Activated T-helper 1 cell treated with anti-CD3 and anti-CD28 coated beads, Interleukin-2, amount 50 U/mL, for 16 hours (primary cell): Measurements from ENCODE around the gene SNAPC3.
"Not testable (repeated sequence)": the region's sequence is repeated elsewhere in the genome, so short reads cannot be mapped to it uniquely, and the experiment has no call there.

ENCODE experiments used
- DNase-seq, 2 donors: peaks; one replicate each; pipeline ENCODE4 v3.0.0-alpha.2; 2020; ENCODE audit warnings: low read depth in 1 of 2, low spot score in 1 of 2

SNAPC3 gene

DNA sequence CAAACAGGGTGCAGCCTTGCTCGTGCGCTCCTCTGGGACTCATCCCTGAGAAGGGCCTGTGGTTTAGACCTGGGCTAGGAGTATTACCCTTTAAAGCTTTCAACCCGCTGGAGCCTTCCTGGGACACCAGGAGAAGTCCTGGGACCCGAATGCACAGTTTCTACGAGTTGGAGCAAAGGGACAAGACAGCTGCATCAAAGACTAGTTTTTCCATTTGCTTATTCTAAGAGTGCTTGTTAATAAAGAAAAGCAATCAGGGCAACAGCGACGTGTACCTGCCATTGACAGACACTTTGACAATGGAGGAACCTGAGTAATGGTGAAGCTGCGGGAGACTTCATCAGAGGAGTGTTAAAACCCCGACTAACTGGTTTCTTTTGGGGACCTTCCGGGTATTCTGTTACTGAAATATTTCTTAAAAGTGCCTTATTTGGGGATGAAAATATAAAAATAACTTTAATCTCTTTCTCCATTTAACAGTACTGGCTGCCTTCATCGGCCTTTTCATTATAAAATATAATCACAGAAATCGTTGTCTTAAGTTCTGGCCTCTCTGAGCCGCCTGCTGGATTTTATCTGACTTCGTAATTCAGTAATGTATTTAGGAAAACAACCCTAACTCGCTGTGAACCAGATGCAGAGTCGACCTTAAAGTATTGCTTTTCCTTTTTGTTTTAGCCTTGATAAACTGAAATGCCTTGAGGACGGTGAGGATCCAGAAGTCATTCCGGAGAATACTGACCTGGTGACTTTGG lies 732 bp downstream of the SNAPC3 start:
- no peak for DNase-seq

DNA sequence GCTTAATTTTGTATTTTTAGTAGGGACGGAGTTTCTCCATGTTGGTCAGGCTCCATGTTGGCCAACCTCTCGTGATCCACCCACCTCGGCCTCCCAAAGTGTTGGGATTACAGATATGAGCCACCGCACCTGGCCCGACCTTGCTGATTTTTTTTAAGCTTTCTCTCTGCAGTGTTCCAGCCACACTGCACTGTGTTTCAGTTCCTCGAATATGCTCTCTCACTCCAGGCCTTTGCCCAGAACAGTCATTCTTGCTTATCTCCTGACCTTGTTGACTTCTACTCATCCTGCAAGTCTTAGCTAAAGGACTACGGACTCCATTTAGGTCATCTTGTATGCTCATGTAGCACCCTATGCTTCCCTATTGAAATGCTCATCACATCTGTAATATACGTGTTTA lies 3.3 kb downstream of the SNAPC3 start:
- no peak for DNase-seq

DNA sequence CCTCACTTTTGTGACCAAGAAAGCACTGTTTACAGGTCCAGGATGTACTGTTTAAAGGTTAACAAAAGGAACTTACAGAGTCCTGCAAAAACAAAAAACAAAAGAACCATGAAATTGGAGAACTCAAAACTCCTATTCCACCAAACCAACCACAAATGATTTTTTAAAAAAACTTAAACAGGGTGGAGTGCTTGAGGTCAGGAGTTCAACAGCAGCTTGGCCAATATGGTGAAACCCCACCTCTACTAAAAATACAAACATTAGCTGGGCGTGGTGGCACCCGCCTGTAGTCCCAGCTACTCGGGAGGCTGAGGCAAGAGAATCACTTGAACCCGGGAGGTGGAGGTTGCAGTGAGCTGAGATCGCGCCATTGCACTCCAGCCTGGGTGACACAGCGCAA lies 5.0 kb downstream of the SNAPC3 start:
- DNase-seq, result not testable (repeated sequence)

DNA sequence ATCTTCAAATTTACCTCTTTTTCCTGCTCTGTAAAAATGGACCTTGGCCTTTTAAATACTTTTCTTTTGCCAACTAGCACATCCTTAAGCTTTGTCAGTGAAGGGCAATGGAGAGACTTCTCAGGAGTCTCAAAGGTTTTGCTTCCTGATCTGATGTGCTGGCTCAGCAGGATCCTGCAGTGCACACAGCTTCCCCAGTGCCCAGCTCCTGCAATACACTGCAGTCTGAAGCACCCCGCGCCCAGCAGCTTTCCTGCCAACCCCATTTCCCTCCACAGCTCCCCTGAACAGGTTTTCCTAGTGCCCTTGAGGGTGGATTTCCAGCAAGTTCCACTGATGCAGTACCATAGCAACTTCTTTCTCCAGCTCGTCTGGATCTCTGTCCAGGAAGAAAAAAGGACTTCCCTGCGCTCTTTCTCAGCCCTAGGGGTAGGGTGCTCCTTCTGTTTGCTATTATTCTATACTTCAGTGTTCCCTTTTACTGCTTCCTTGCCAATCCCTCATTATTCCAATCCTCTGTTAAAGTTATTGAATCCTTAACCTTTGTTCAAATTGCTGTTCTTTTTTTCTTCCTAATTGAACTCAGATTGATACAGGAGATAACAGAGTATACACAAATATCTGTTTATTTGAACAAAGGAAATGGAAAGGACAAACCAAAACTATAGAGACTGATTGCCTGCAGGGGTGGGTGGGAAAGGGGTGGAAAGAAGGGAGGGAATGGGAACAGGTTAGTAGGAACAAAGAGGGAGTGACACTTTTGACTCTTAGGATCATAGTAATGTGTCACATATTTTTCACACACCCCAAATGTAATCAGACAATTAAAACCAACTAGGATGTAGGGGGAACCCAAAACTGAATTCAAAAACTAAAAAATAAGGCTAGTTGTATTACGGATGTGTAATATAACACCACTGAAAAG lies 8.5 kb downstream of the SNAPC3 start:
- DNase-seq, result no peak

DNA sequence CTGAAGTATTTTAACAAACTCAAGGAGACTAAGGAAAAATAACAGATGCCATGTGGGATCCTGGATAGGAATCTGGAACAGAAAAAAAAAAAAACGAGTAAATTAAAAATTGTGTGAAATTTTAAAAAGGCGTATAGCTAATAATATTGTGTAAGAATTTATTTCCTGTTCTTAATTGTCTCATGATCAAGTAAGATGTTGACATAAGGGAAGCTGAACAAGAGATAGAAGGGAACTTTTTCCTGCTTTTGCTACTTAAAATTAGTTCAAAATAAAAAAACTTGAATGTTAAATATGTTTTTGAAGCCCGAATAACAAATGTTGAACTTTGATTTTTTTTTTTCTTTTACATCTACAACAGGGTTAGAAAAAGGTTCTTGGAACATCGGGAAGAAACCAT lies 10.5 kb downstream of the SNAPC3 start:
- no peak for DNase-seq

DNA sequence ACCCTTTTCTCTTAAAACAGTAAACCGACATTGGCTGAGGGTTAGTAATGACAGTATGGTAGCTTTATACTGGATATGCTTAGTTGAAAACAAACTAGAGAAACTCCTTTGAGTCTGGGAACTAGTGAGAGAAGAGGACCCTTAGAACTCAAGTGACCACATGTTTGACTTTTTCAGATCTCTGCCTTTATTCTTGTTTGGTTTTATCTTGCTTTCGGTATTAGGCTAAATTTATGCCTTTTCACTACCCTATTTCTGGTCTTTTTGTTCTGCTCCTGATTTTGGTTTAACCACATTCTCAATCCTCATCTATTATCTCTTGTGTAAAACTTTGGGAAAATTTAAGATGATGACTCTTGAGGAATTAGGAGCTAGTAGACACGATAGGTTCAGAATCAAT lies 11.0 kb downstream of the SNAPC3 start:
- DNase-seq, result no peak

DNA sequence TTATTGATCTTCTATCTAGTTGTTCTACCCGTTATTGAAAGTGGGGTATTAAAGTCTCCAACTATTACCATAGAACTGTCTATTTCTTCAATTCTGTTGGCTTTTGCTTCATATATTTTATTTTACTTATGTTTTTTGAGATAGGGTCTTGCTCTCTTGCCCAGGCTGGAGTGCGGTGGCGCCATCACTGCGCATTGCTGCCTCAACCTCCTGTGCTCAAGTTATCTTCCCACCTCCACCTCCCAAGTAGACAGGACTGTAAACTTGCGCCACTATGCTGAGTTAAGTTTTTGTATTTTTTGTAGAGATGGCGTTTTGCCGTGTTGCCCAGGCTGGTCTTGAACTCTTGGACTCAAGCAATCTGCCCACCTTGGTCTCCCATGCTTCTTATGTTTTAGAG lies 16.2 kb downstream of the SNAPC3 start:
- no peak for DNase-seq

DNA sequence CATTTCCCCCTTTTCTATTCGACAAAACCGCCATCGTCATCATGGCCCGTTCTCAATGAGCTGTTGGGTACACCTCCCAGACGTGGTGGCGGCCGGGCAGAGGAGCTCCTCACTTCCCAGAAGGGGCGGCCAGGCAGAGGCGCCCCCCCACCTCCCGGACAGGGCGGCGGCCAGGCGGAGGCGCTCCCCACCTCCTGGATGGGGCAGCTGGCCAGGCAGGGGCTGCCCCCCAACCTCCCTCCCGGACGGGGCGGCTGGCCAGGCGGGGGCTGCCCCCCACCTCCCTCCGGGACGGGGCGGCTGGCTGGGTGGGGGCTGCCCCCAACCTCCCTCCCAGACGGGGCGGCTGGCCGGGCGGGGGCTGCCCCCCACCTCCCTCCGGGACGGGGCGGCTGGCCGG lies 19.2 kb downstream of the SNAPC3 start:
- DNase-seq, result not testable (repeated sequence)

DNA sequence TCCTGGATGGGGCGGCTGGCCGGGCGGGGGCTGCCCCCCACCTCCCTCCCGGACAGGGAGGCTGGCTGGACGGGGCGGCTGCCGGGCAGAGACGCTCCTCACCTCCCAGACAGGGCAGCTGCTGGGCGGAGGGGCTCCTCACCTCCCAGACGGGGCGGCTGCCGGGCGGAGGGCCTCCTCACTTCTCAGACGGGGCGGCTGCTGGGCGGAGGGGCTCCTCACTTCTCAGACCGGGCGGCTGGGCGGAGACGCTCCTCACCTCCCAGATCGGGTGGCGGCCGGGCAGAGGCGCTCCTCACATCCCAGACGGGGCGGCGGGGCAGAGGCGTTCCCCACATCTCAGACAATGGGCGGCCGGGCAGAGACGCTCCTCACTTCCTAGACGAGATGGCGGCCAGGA lies 19.6 kb downstream of the SNAPC3 start:
- DNase-seq, result not testable (repeated sequence)

DNA sequence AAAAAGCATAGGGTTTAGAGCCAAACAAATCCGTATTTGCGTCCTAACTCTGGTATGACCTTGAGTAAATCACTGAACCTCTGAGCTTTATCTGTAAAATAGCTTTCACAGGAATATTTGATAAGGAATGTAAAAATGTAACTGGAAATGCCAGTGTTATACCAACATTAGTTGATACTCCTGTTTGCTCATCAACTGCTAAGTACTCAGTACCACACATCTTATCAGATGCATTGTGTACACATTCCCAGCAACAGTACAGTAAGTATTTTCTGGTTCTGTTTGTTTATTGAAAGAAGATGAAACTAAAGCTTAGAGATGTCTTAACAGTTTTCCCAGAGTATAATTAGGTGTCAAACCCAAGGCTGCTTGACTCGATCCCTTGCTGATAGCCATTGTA lies 21.5 kb downstream of the SNAPC3 start:
- DNase-seq, result no peak

DNA sequence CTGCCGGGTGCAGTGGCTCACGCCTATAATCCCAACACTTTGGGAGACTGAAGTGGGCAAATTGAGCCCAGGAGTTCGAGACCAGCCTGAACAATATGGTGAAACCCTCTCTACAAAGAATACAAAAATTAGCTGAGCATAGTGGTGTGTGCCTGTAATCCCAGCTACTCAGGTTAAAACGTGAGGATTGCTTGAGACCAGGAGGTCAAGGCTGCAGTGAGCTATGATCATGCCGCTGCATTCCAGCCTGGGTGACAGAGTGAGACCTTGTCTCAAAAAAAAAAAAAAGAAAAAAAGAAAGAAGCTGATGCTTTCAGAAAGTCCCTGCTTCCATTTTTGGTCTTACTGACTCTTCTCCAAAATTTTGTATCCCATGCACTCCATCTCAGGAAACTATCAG lies 31.3 kb downstream of the SNAPC3 start:
- DNase-seq, result no peak

DNA sequence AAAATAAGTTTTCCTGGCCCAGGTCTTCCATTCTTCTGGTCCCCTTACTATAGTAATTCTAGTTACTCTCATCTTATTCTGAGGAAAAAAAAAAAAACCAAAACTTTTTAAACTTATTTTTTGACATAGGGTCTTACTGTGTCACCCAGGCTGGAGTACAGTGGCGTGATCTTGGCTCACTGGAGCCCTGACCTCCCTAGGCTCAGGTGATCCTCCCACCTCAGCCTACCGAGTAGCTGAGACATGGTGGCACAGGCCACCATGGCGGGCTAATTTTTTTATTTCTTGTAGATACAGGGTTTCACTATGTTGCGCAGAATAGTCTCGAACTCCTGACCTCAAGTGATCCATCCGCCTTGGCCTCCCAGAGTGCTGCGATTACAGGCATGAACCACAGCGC lies 38.4 kb downstream of the SNAPC3 start:
- DNase-seq, result no peak

DNA sequence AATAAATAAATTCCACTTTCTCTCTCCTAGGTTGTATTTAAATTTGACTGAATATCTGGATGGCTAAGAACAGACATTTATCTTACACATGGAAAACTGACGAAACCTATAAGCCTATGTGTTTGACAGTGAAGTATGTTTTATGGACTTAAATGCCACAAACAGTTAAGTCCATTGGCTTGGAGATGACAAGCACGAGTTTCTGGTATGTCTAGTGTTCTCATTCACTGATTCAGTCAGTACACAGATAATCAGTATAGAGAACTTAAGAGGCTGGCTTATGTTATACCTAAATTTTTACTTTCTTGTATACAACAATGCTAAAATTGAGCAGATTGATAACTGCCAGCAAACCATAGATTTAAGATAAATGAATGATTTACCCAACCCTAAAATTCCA lies 38.9 kb downstream of the SNAPC3 start:
- DNase-seq, result no peak

DNA sequence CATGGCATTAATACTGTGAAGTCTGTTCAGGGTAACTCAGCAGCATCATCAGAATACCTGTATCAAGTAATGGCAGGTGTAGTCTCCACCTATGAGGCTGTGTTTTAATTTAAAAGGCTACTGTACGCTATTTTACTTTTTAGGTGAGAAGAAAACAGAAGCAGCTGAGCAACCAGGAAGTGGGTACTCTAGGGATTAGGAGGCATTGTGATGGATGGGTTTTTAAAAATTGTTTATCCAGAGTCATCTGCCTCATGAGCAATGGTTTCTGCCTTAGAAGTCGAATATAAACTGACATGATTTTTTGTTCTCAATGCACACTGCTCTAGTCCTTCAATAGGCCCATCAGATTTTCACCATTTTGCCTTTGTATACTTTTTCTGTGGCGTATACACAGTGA lies 45.5 kb downstream of the SNAPC3 start:
- no peak for DNase-seq

DNA sequence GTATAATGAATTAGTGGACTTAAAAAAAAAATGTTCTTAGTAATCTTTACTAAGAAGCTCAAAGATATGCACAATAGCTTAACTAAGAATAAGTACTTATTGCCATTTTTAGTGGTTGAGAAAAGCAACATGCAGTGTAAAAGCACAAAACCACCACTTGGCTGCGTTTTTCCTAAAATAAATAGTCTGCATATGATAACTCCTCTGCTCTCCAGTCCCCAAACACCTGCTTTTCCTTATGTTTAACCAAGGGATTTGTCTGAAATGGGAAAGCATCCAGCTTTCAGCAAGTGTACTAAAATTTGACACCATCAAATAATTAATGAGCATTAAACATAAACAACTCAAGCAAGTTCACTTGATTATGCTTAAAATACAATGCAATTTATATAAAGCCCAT lies 46.7 kb downstream of the SNAPC3 start:
- DNase-seq, result no peak

DNA sequence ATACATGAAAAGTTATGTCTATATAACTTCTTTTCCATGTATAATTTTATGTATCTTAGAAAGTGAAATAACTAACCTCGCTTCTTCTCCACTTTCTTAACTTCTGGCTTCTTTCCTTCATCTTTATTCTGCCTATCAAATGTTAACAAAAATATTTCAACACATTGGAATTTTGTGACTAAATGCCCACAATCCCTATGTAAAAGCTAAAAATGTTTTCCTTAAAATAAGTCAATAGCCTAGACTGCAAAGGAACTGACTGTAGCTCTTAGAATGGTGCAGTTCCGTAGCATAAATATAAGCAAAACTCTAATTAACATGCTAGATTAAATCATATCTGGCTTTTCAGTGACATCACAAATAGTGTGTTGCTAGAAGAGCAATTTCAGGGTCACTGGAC lies 47.2 kb downstream of the SNAPC3 start:
- DNase-seq, result no peak

DNA sequence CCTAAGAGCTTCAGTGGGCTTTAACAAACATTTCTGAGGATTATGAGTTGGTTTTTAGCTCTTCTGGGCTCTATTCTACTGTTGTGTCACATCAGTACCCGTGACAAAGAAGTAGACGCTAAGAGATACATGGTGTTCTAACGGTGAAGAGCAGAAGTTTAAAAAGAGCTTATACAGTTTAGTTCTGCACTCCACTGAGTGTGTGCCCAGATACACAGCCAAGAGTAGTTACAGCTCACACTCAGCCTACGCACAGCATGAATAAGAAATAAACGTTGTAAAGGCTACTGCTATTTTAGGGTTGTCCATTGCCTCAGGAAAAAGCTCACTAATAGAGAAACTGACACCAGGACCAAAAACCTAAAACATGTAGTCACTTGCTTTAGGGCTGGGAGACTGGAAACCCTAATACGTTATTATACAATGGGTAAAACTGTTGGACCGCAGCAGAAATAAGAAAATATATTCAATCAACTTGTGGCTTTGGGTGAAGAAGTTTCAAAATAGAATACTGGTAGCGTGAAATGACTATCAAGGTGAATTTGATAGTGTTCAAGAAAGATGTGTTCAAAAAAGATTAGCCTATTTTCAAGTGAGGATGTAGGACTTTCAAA lies 53.4 kb downstream of the SNAPC3 start:
- no peak for DNase-seq

DNA sequence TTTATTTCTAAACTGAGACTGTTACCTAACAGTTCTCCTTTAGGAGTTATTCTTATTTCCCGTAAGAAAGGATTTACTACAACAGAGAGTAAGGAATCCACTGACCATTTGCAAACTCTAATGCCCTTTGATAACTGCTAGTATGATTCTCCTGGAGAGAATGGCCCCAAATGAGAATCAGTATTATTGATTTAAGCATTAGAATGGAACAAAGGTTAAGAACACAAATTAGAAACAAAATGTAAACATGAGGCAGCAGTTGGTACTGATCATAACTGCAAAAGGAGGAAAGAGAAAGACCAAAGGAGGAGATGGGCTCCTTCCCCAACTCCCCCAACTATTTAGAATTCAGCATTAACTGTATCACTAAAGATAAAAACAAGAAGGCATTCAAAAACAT lies 57.4 kb downstream of the SNAPC3 start:
- DNase-seq, result no peak

DNA sequence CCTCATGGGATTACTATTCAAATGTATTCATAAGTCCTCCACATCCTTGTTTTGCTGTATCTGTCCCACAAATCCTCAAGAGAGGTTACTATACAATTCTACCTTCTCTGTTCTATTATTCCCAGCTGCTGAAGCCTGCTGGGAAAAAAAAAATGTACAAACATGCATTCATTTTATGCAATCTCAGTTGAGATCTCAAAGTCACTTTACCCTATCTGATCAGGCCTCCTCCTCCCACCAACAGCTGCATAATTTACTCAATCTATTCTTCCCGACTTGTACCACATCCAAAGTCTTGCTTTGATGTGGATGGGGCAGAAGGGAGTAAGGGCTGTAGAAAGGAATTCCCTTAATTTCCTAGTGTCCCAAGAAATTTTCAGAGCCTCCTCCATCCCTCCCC lies 59.5 kb downstream of the SNAPC3 start:
- DNase-seq, result no peak

DNA sequence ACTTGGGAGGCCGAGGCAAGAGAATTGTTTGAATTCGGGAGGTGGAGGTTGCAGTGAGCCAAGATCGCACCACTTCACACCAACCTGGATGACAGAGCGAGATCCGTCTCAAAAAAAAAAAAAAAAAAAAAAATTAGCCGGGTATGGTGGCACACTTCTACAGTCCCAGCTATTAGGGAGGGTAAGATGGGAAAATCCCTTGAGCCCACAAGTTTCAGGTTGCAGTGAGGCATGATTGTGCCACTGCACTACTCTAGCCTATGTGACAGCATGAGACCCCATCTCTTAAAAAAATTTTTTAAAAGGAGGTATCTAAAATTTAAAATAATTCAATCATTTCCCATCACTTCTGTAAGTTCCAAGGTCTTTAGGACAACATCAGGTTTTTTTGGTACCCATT lies 62.1 kb downstream of the SNAPC3 start:
- no peak for DNase-seq

DNA sequence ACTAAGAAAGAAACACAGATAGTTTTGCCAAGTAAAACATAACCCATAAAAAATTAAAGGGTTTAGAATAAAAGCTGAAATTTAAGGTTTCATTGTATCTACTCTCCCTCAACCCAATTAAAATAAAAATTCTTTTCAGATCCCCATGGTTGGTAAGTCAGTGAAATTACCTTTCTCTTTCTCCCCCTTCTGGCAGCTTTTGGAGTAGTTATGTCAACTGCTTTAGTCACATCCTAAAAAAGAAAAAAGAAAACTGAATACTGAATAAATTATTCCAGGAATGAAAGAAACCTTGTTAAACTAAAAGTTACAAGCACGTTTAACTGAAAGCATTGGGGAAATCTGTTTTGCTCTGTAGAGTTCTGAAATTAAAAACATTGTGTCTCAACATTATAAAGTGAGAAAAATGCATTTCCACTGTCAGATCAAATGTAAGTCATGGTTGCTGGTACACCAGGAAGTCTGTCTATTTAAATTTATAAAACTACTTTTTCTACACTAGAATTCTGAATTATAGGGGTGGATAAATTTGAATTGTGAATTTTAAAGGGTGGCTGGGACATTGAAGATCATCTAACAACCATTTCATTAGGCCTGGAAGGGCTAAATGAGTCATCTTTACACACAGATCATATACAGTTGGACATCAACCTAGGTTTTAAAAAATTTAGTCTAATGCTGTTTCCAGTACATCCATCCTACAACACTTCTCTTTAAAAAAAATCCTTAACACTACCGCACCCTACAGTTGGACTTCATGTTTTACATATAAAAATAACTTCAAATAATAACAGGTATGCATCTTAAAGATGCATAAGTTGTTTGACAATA lies 63.4 kb downstream of the SNAPC3 start:
- DNase-seq, result no peak
